Mucosa of gallbladder (tissue), 1 donor: Measurements from ENCODE around the gene CHST13. TPM values are rescaled to one million over a fixed set of nuclear protein-coding genes. Genes with fewer than 3 reads are reported as not detected.
A peak's percentile ranks its signal among the peaks of the same experiment; 100 is the strongest.

Source experiments
- DNase-seq: peaks from one replicate; pipeline ENCODE4 v3.0.0-alpha.2; 2020; ENCODE audit warnings: low spot score
- total RNA-seq: library from RNA; stranded (reverse); gene quantifications from one replicate; pipeline ENCODE4 v1.2.1, GENCODE V29; 2021
- donor health status: DM: no; HTN: no; CAD: no.

The CHST13 gene
- total RNA-seq, 1 donor from 2014 or later = 0.29 TPM

GRCh38 chr3:126509597-126510307 is 14.2 kb upstream of the CHST13 start:
- no peak for DNase-seq

DNA sequence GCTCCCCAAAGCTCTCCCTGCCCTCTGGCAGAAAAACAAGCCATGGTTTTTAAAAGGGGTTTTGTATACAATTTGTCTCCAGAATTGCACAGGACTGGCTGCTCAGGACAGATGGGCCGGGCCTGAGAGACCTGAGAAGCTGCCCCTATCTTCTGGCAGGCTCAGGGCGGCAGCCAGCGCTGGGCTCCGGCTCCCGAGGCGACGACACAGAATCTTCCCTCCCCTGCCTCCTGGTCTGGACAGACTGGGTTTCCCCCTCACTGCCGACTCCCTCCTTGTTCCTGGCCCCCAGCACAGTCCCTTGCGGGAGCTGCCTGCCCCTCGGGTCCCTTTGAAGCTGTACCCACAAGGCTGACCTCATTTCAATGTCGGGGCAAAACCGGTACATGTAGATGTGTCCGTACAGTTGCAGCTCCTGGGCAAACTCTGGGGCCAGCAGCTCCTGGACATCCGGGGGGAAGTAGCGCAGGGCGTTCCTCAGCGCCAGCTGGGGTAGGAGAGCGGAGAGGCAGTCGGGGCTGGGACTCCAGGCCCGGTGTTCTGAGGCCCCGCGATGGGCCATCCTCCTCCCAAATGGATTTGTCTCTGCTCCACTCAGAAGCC is 13.5 kb upstream of the CHST13 start:
- no peak for DNase-seq

GRCh38 chr3:126511291-126511690 is 12.7 kb upstream of the CHST13 start:
- no peak for DNase-seq

- no peak for DNase-seq
These were observed 11.9 kb upstream of the CHST13 start for GRCh38 chr3:126512026-126512425.

DNA sequence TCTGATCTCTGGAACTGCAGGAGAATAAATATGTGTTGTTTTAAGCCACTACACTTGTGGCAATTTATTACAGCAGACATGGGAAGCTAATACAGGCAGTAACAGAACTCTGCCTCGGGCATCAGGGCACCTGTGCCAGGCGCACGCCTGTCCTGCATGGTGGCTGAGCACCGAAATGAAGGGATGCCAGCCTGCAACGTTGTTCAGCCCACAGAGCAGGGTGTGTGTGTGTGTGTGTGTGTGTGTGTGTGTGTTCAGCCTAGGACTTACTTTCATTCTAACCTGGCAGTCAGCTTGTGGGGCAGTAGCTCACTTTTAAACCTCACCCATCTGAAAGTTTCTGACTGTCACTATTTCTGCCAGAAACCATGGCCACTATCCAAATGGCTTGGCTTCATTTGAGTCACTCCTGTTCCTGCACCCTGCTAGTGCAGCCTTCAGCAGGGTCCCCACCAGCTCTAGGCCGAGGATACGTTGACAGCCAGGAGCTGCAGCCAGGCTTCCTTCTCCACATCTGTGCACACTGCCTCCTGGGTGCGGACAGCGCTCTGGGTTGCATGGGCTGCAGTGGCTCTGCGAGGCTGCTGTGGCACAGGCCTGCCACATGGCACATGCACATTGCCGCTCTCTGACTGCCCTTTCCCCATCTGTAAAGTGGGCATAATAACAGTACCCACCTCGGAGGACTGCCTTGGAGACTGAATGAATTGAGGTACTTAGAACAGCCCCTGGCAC is 10.9 kb upstream of the CHST13 start:
- no peak for DNase-seq

DNA sequence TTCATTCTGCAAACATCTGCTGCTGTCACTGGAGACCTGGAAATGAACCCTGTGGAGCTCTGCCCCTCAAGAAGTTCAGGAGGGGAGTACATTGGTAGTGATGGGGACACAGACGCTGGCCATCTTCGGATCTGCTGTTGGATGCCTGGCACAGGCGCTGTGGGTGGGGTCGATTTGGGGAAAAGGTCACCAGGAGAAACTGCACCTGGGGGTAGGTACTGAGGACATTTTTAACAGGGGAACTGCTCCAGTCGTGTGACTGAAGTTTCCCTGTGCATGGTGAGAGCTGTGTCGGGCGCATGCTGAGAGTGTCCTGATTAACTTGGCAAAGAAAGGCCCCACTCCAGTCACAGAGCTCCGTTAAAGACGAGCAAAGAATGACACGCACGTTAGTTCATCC is 9.8 kb upstream of the CHST13 start:
- DNase-seq = no peak

DNA sequence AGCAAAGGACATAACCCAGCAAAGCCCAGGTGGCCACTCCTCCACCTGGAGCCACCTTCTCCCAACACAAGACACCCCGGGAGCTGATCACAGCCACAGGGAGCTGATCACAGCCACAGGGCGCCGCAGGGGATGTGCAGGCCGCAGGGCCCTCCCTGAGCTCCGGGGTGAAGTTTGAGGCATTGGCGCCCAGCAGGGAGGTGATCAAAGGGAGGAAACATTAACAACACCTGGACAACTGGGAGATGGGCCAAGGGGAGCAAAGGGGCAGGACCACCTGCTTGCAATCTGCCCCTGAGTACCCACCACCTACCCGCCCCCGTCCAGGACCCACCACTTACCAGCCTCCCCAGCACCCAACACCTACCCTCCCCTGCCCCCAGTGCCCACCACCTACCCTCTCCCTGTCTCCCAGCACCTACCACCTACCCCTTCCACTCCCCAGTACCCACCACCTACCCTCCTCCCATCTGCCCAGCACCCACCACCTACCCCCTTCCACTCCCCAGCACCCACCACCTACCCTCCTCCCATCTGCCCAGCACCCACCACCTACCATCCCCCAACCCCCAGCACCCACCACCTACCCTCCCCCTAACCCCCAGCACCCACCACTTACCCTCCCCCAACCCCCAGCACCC is 8.8 kb upstream of the CHST13 start:
- DNase-seq = no peak

DNA sequence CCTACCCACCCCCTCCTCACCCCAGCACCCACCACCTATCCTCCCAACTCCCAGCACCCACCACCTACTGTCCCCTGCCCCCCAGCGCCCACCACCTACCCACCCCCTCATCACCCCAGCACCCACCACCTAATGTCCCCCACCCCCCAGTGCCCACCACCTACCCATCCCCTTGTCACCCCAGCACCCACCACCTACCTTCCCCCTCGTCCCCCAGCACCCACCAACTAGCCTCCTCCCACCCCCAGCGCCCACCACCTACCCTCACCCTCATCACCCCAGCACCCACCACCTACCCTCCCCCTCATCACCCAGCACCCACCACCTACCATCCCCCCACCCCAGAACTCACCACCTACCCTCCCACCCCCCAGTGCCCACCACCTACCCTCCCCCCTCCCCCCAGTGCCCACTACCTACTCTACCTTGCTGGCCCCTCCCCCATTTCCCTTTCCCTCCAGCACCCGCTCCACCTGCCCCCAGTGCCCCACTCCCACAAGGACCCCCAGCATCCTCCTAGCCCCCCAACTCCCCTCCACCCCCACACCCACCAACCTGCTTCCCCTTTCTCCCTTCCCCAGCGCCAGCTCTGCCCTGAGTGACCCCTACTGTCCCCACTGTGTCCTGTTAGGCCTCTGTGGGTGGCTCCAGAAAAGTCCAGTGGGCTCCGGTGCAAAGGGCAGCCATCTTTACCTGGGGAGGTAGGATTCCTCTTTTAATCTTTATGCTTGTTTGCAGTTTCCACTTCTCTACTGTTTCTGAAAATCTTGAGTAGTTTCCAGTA is 7.6 kb upstream of the CHST13 start:
- DNase-seq = no peak

DNA sequence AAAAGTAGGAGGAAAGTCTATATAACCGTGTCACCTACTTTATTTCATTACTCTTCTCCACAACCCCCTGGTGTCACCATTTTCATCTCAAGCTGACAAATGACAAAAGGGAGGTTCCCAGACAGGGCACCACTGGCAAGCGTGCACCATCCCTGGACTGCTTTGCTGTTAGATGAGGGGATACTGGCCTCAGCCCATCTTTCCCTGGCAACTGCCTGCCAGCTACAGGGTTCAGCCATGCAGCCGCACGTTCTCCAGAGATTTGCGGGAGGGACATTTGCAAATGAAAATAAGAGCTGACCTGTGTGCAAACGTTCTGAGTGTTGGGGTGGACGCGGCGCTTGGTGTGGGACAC is 7.0 kb upstream of the CHST13 start:
- no peak for DNase-seq

- no peak for DNase-seq
These were observed 6.5 kb upstream of the CHST13 start, which contains the start of gene UROC1 for GRCh38 chr3:126517291-126517951. TSS of gene UROC1 (minus strand) at chr3:126517773. CDS start at chr3:126517719, 54 bp downstream.

GRCh38 chr3:126517986-126518778 is 5.8 kb upstream of the CHST13 start:
- DNase-seq = no peak

DNA sequence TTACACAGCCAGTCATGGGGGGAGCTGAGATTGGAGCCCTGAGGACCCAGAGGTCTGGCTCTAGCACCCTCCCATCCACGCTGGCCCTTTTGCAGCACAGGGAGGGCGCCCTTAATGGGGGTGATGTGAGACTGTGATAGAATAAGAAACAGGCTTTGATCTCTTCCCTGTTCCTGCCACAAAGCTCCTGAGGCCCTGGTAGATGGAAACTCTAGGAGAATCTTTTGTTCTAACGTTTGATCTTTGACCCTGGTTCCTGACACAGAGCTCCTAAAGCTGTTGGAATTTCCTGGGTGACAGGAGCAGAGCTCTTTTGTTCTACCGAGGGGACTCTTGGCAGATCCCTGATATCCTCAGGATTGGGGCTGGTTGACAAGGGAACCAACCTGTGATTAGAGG is 5.2 kb upstream of the CHST13 start:
- DNase-seq = no peak

GRCh38 chr3:126519506-126520455 is 4.2 kb upstream of the CHST13 start:
- DNase-seq = no peak

DNA sequence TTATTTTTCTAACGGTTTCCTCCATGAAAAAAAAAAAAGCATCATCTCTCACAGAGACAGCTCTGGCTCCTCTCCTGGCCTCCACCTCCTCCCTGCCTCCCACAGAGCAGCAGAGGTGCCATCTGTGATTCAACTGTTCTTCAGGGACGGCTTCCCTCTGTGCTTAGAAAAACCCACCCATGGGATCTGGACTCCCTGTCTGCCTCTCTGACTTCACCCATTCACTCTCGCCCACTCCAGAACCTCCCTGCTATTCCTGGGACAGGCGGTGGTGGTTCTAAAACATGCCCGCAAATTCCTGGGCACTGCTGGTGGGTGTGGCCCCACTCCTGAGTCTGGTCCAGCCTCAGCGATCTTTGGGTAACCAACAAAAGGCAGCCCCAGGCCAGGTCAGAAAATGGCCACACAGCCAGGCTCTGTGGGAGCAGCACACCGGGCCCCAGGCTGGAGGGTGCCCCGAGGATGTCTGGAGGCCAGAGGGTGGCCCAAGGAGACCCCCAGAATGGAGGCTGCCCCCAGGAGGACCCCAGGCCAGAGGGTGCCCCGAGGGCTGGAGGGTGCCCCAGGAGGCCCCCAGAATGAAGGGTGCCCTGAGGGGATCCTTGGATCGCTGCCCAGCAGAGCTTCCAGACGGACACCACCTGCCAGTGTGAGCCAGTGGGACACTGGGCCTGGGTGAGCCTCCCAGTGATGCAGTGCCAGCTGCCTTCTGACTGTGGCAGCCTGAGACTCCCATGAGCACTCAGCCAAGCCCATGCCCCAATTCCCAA is 2.6 kb upstream of the CHST13 start:
- no peak for DNase-seq

DNA sequence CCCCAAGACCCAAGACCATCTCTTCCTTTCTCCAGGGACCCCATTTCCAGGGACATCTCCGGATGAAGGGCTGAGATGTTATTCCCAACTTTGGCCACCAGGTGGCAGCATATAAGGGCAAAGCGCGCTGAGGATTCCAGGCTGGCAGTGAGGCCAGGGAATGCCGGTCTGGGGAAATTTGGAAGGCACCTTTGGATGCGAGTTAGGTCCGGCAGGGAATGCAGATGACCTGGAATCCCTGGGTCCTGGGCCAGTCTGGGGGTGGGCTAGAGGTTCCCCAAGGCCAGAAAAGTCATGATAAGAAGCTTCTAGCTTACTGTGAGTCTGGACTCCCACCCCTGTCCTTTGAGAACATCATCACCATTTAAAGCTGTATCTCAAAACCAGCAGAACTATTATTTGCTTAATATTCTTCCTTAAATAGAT is 1.6 kb upstream of the CHST13 start:
- peak; percentile 57 for DNase-seq

DNA sequence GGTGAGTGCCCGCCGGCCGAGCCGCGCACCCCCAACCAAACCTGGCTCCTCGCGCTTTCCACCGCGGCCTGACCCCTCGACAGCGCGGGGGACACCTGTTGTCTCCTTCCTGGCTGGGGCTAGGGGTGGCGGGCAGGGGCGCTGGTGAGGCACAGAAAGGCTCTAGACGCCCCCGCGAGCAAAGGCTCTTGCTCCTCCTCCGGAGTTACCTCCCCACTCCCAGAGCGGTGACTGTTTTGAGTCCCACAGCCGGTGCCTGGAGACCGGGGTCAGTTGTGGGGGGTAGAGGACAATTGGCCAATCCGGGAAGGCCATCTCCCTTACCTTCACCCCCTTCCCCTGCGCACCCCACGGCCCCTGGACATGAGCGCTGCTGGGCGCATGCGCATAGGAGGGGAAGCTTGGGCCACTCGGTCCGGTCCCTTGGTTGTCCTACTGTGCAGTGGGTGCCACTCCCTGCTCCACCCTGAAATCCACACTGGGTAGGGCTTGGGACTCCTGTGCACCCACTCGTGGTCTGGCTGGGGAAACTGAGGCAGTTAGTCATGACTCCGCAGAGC is 554 bp downstream of the CHST13 start:
- DNase-seq = no peak

DNA sequence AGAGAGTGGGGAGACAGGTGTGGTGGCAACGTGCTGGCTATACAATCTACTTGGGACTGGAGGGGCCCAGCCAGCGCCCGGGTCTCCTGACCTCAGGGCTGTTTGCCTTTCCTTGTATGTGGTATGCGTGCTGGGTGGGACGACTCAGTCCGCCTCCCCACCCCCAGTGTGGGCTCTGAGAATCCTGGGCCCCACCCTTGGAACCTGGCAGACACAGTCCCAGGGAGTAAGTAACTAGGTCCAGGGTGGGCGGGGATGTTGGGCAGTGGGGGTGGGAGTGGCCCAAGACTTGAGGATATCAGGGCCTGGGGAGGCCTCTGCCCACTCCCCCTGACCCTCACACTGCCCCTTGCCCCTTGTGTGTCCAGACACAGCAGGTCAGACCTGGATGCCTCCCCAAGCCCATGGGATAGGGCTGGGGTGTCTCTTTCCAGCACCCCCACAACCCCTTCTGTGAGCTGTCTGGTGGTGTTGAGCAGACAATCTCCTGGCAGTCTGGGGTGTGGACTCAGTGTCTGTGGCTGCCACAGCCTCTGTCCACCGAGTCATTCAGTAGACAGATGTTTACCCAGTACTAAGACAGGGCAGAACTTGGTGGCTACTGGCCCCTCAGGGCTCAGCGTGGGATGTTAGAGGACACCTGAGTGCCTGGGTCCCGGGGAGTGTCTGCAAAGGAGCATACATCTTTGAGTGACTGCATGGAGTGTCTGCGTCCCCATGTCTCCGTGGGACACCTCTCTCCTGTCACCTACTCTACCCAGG is 1.3 kb downstream of the CHST13 start:
- DNase-seq = no peak
